ENCODE measurements around the gene C1orf87.

DNA sequence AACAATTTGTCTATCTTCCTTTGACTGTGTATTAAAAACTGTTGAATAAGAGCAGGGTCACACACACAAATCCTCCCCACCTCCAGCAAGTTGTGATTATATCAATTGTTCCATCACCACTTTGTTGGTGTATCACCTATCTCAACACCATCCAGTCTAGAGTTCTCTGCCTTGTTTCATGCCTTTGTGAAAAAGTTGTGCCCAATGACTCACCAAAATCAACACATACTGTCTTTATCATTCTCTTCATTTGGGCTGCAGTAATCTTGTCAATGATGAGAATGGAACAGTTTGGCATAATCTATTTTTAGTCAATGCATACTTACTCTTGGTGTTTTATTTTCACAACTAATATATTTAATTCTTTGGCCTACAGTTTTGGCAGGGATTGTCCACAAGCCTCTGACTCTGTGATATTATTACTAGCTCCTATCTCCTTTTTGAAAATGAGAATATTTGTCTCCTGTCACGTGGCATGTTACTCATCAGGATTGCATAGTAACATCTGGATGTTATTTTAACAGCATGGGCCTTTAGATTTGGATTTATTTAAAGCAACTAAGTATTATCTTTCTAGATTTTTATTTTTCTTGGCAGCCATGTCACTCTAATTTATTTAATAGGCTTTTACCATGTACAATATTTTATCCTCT is 5.1 kb downstream of the C1orf87 start:
- TF ChIP-seq, protein P1, sequence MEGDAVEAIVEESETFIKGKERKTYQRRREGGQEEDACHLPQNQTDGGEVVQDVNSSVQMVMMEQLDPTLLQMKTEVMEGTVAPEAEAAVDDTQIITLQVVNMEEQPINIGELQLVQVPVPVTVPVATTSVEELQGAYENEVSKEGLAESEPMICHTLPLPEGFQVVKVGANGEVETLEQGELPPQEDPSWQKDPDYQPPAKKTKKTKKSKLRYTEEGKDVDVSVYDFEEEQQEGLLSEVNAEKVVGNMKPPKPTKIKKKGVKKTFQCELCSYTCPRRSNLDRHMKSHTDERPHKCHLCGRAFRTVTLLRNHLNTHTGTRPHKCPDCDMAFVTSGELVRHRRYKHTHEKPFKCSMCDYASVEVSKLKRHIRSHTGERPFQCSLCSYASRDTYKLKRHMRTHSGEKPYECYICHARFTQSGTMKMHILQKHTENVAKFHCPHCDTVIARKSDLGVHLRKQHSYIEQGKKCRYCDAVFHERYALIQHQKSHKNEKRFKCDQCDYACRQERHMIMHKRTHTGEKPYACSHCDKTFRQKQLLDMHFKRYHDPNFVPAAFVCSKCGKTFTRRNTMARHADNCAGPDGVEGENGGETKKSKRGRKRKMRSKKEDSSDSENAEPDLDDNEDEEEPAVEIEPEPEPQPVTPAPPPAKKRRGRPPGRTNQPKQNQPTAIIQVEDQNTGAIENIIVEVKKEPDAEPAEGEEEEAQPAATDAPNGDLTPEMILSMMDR (IDR thresholded peaks at IDR 0.05) = no peak
- TF ChIP-seq POLR2A (IDR thresholded peaks at IDR 0.05) = no peak

Measured in adrenal gland (tissue), 5 donors.